Adrenal gland (tissue), 12 donors: ENCODE measurements around the gene MYH13. TPM values are rescaled to one million over a fixed set of nuclear protein-coding genes. Genes with fewer than 3 reads are reported as not detected.
A peak's percentile ranks its signal among the peaks of the same experiment; 100 is the strongest.

ENCODE experiments used
- DNase-seq, 7 donors: peaks; one replicate each; pipeline ENCODE4 v3.0.0-alpha.2; 2019 to 2020
- H3K27ac ChIP-seq, 5 donors: fragments of 200-600 bp; sonication (generic) in 4 of 5; 1 replicate in 3 of 5; 2 replicates in 2 of 5; pipeline versions ENCODE4 v1.5.1 to v1.8.0; 2016 to 2020; ENCODE audit warnings: mild to moderate bottlenecking in 1 of 5
- H3K27me3 ChIP-seq: fragments of 200-600 bp; 2 replicates; pipeline ENCODE4 v1.8.0; 2021
- H3K36me3 ChIP-seq, 2 donors: fragments of 200-600 bp; replicated peaks in 1 of 2; 1 replicate in 1 of 2; 2 replicates in 1 of 2; pipeline versions ENCODE4 v1.5.1 to v1.8.0; 2018 to 2022
- H3K4me1 ChIP-seq, 2 donors: fragments of 200-600 bp; replicated peaks in 1 of 2; 1 replicate in 1 of 2; 2 replicates in 1 of 2; pipeline versions ENCODE4 v1.5.1 to v1.8.0; 2018 to 2021
- H3K4me3 ChIP-seq, 4 donors: fragments of 200-600 bp; sonication (generic) in 3 of 4; one replicate each; pipeline ENCODE4 v1.5.1; 2016 to 2018
- H3K9me3 ChIP-seq, 3 donors: fragments of 200-600 bp; sonication (generic) in 1 of 3; replicated peaks in 1 of 3; 1 replicate in 2 of 3; 2 replicates in 1 of 3; pipeline versions ENCODE4 v1.5.1 to v1.8.0; 2016 to 2021
- POLR2A ChIP-seq, 2 donors: fragments of 450-650 bp; IDR thresholded peaks; one replicate each; pipeline ENCODE4 v1.6.1; 2017; ENCODE audit warnings: antibody characterized with exemption in 2 of 2, mild to moderate bottlenecking in 2 of 2, moderate library complexity in 1 of 2
- WGBS, 4 donors: extraction: QIAGEN DNeasy Blood & Tissue Kit in 2 of 4; methylation state at CpG; one replicate each; pipeline versions ENCODE4 v1.1.5 to v1.1.7; 2013 to 2017; 5-methylcytosine and 5-hydroxymethylcytosine counted together
- intact Hi-C, 2 donors: fragments of 100-400 bp; cut with DNase I; formaldehyde crosslinking; loops; one replicate each; pipeline versions ENCODE4 v1.14.1 to v1.15.0; 2022 to 2023
- polyA plus RNA-seq, 3 donors: library from polyadenylated mRNA; stranded (reverse); fragments of 200-250 nt in 2 of 3; fragments of 350-450 nt in 1 of 3; fragmentation: Illumina TruSeq in 1 of 3; extraction: RNeasy Lipid Tissue Mini Kit (QIAGEN cat#74804) in 1 of 3; gene quantifications; one replicate each; pipeline ENCODE4 v1.2.3, GENCODE V29; 2013 to 2014
- total RNA-seq, 9 donors: library from RNA; depleted of rRNA in 4 of 9; stranded (reverse); fragments of >200 nt in 4 of 9; fragments of 120-200 nt in 1 of 9; fragmentation: NEBNext Ultra II Directional in 1 of 9; extraction: Animal tissue kit (Norgen Biotek cat#: 25700) in 1 of 9; gene quantifications; one replicate each; pipeline versions ENCODE4 v1.1.0 to v1.2.4, GENCODE V29; 2013 to 2023
- TF ChIP-seq, protein P1 (sequence below), 6 experiments: fragments of 450-650 bp in 4 of 6; fragments of 200-600 bp in 2 of 6; sonication (generic) in 1 of 6; IDR thresholded peaks; 1 replicate in 5 of 6; 2 replicates in 1 of 6; pipeline versions ENCODE4 v1.5.1 to v1.8.0; 2016 to 2021; ENCODE audit warnings: antibody characterized with exemption in 6 of 6, mild to moderate bottlenecking in 2 of 6, moderate library complexity in 1 of 6
- donor health status: healthy with polysubstance abuse.
- donor health status: Bipolar disorder and iron deficiency.
- donor health status: DM: yes; HTN: yes; CAD: no.
- donor health status: DM: no; HTN: no; CAD: no.
- donor health status: DM: no; HTN: no; CAD: no.
- donor health status: DM: yes; HTN: yes; CAD: no.

The MYH13 gene
- total and polyA plus RNA-seq, 12 donors = not detected

DNA sequence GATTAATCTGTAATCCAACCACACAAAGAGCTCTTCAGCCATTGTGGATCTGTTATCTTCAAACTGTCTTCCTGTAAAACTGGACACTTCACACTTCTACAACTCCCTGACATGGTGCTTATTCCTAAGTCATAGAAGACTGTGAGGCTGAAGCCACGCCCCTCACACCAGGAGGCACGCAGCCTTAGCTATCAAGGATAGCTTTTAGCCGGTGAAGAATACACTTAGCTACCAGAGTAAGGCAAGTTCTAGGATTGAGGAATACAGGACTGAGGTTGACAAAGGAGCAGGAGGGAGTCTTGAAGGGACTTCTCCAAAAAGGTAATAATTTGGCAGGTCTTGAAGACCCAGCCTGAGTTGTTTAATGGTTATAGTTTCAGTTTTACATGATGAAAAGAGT lies 94.6 kb downstream of the MYH13 start:
- Histone ChIP-seq H3K9me3 (no peaks in the 10 kb centered on the region), H3K36me3 (no peaks in the 10 kb centered on the region), H3K27me3 (no peaks in the 10 kb centered on the region), H3K4me3 (no peak overlapping the region), H3K27ac (no peak overlapping the region), H3K4me1 (no peaks in the 10 kb centered on the region)
- 41 to 58% (median 47%) methylated on average over 3 of the region's 3 CpGs for WGBS, 4 donors
- no peak for DNase-seq
- TF ChIP-seq, protein P1, sequence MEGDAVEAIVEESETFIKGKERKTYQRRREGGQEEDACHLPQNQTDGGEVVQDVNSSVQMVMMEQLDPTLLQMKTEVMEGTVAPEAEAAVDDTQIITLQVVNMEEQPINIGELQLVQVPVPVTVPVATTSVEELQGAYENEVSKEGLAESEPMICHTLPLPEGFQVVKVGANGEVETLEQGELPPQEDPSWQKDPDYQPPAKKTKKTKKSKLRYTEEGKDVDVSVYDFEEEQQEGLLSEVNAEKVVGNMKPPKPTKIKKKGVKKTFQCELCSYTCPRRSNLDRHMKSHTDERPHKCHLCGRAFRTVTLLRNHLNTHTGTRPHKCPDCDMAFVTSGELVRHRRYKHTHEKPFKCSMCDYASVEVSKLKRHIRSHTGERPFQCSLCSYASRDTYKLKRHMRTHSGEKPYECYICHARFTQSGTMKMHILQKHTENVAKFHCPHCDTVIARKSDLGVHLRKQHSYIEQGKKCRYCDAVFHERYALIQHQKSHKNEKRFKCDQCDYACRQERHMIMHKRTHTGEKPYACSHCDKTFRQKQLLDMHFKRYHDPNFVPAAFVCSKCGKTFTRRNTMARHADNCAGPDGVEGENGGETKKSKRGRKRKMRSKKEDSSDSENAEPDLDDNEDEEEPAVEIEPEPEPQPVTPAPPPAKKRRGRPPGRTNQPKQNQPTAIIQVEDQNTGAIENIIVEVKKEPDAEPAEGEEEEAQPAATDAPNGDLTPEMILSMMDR (IDR thresholded peaks at IDR 0.05) = no peak
- TF ChIP-seq POLR2A (IDR thresholded peaks at IDR 0.05) = no peak
- intact Hi-C loops = no loop called here

DNA sequence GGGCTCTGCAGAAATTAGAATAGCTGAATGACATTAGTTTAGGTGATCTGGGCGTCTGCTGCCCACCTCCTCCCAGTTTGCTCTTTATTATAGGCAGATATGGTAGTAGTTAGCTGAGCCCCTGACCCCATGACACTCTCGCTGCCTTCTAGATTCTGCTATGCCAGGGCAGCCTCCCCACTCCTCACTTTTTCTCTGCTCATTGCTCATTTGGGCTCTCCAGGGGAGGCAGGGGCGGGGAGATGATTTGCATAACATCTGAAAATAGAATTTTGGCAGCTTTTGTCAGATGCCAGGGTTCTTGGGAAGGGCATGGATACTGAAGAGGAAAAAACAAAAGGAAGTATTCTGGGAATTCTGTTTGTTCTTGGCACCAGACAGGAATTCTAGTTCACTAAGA lies 96.4 kb downstream of the MYH13 start:
- no peaks in the 10 kb centered on the region for H3K4me1 ChIP-seq
- H3K27ac ChIP-seq = peak overlapping the region in 1 of 5 donors; percentile 16
- TF ChIP-seq, protein P1 (IDR thresholded peaks at IDR 0.05) = no peak
- TF ChIP-seq POLR2A (IDR thresholded peaks at IDR 0.05) = no peak
- no peak overlapping the region for H3K4me3 ChIP-seq
- no peaks in the 10 kb centered on the region for H3K36me3 ChIP-seq
- H3K27me3 ChIP-seq = no peaks in the 10 kb centered on the region
- no peak for DNase-seq
- intact Hi-C loops = no loop called here
- no peaks in the 10 kb centered on the region for H3K9me3 ChIP-seq
- 38 to 52% (median 48%) methylated on average over 3 of the region's 3 CpGs for WGBS, 4 donors

DNA sequence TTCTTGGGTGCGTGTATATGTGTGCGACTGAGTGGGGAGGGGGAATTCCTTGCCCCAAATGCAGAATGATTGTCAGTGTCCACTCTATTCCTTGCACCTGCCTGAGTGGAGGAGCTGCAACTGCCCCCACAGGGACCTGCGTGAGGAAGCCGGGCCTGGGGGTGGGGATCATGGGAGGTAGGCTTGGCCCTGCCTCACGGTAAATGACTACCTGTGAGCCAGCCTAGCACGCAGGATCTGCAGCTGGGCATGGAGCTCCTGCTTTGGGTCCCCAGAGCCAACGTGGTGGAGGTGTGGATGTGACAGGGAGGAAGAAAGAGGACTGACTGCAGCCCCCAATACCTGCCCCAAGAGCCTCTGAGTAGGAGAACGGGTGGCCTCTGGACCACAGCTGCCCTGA lies 97.4 kb downstream of the MYH13 start:
- Histone ChIP-seq H3K36me3 (no peaks in the 10 kb centered on the region), H3K27me3 (no peaks in the 10 kb centered on the region), H3K4me1 (no peaks in the 10 kb centered on the region), H3K27ac (no peak overlapping the region), H3K4me3 (no peak overlapping the region), H3K9me3 (no peaks in the 10 kb centered on the region)
- no peak for DNase-seq
- 83 to 87% (median 85%) methylated on average over 8 of the region's 8 CpGs for WGBS, 4 donors
- TF ChIP-seq POLR2A (IDR thresholded peaks at IDR 0.05) = no peak
- TF ChIP-seq, protein P1 (IDR thresholded peaks at IDR 0.05) = no peak
- intact Hi-C loops = no loop called here

DNA sequence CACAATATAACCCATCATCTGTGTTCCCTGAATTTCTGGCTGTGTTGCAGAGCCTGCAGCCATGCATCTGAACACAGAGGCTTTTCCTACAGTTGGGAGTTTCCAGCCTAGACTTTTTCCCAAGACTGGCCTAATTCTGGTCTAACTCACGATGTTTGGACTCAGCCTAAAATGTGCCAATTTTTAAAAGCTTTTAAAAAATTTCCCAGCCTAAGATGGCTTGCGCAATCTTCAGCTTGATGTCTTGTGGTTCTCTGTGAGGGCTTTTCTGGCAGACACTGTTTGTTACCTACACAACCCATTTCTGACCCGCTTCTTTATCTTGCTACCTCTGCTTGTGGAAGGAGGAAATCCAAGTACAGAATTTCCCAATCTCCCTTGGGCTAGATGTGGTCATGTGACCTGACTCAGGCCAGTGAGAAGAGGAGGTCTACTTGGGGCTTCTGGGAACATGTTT lies 101.7 kb downstream of the MYH13 start:
- Histone ChIP-seq H3K27ac (no peak overlapping the region), H3K4me3 (no peak overlapping the region), H3K9me3 (no peaks in the 10 kb centered on the region), H3K36me3 (no peaks in the 10 kb centered on the region), H3K4me1 (no peaks in the 10 kb centered on the region), H3K27me3 (peaks cover 5% of the 10 kb centered on the region)
- TF ChIP-seq POLR2A (IDR thresholded peaks at IDR 0.05) = no peak
- TF ChIP-seq, protein P1 (IDR thresholded peaks at IDR 0.05) = no peak
- no peak for DNase-seq
- intact Hi-C loops = no loop called here
- WGBS, 4 donors = 65 to 74% (median 70%) methylated on average over 3 of the region's 3 CpGs
